WTC11 (cell line): Measurements from ENCODE around the gene ZFYVE28. TPM values are rescaled to one million over a fixed set of nuclear protein-coding genes. Genes with fewer than 3 reads are reported as not detected.

Experiments used
- ATAC-seq: fragments of 200-7000 bp; cut with Tn5 transposase; 2 replicates; pipeline ENCODE4 v1.10.0; 2021; ENCODE audit warnings: mild to moderate bottlenecking, moderate library complexity
- CTCF ChIA-PET: fragments of 300-600 bp; sonication (Branson Sonifier 250); formaldehyde crosslinking; loops from one replicate; lab custom pipeline; 2021; ENCODE audit warnings: antibody characterized with exemption; lab: Charles Lee
- POLR2A ChIA-PET: fragments of 350-600 bp; sonication (Branson Sonifier 250); formaldehyde crosslinking; loops from one replicate; lab custom pipeline; 2021; ENCODE audit warnings: antibody characterized with exemption; lab: Charles Lee
- DNase-seq: peaks from one replicate; pipeline ENCODE4 v3.0.0; 2021; ENCODE audit warnings: low spot score
- H3K27ac Mint-ChIP-seq: 2 replicates; pipeline ENCODE4 v1.8.0; 2021; ENCODE audit warnings: mixed read lengths
- H3K27me3 Mint-ChIP-seq: 2 replicates; pipeline ENCODE4 v1.8.0; 2021; ENCODE audit warnings: low read depth, mild to moderate bottlenecking, moderate library complexity, mixed read lengths
- H3K36me3 Mint-ChIP-seq: 2 replicates; pipeline ENCODE4 v1.8.0; 2021; ENCODE audit warnings: mixed read lengths
- H3K4me1 Mint-ChIP-seq: 2 replicates; pipeline ENCODE4 v1.8.0; 2022; ENCODE audit warnings: mixed read lengths
- H3K4me3 Mint-ChIP-seq: 2 replicates; pipeline ENCODE4 v1.8.0; 2021; ENCODE audit warnings: mild to moderate bottlenecking, moderate library complexity, mixed read lengths
- H3K9me3 Mint-ChIP-seq: 2 replicates; pipeline ENCODE4 v1.8.0; 2021; ENCODE audit warnings: mixed read lengths
- CREB1 ChIP-seq: sonication (generic); formaldehyde crosslinking; IDR thresholded peaks from 2 replicates; pipeline ENCODE4 v1.8.0; 2023; ENCODE audit warnings: mild to moderate bottlenecking, missing genetic modification reagents
- EMX1 ChIP-seq: fragments of 250-450 bp; sonication (Bioruptor Pico); IDR thresholded peaks from 2 replicates; pipeline ENCODE4 v1.8.0; 2021; ENCODE audit warnings: mild to moderate bottlenecking
- ESRRA ChIP-seq: sonication (generic); formaldehyde crosslinking; IDR thresholded peaks from 2 replicates; pipeline ENCODE4 v1.8.1; 2022; ENCODE audit warnings: mild to moderate bottlenecking, missing genetic modification reagents, borderline replicate concordance
- FOXK1 ChIP-seq: sonication (generic); formaldehyde crosslinking; IDR thresholded peaks from 2 replicates; pipeline ENCODE4 v1.8.0; 2022; ENCODE audit warnings: mild to moderate bottlenecking, moderate library complexity, missing genetic modification reagents
- MYBL2 ChIP-seq: sonication (generic); formaldehyde crosslinking; IDR thresholded peaks from 2 replicates; pipeline ENCODE4 v1.8.1; 2023; ENCODE audit warnings: mild to moderate bottlenecking, moderate library complexity, missing genetic modification reagents
- NFYB ChIP-seq: sonication (generic); formaldehyde crosslinking; conservative IDR thresholded peaks from 2 replicates; pipeline ENCODE4 v1.8.0; 2022; ENCODE audit warnings: low read depth, missing genetic modification reagents
- OVOL2 ChIP-seq: fragments of 250-450 bp; sonication (Bioruptor Pico); IDR thresholded peaks from 2 replicates; pipeline ENCODE4 v1.9.0; 2021; ENCODE audit warnings: mild to moderate bottlenecking, borderline replicate concordance
- RELA ChIP-seq: sonication (generic); formaldehyde crosslinking; IDR thresholded peaks from 2 replicates; pipeline ENCODE4 v1.8.1; 2022; ENCODE audit warnings: missing genetic modification reagents, mild to moderate bottlenecking, borderline replicate concordance
- SOX15 ChIP-seq: fragments of 250-450 bp; sonication (Bioruptor Pico); IDR thresholded peaks from 2 replicates; pipeline ENCODE4 v1.9.0; 2021; ENCODE audit warnings: mild to moderate bottlenecking
- TEAD4 ChIP-seq: sonication (generic); formaldehyde crosslinking; IDR thresholded peaks from 2 replicates; pipeline ENCODE4 v1.8.0; 2022; ENCODE audit warnings: mild to moderate bottlenecking, missing genetic modification reagents
- ZNF138 ChIP-seq: sonication (generic); formaldehyde crosslinking; conservative IDR thresholded peaks from 2 replicates; pipeline ENCODE4 v1.8.1; 2022; ENCODE audit warnings: mild to moderate bottlenecking, moderate library complexity, missing genetic modification reagents
- ZNF317 ChIP-seq: sonication (generic); formaldehyde crosslinking; IDR thresholded peaks from 2 replicates; pipeline ENCODE4 v1.8.1; 2023; ENCODE audit warnings: low read depth, mild to moderate bottlenecking, moderate library complexity, missing genetic modification reagents, borderline replicate concordance
- total RNA-seq: library from RNA; stranded (reverse); gene quantifications from 3 replicates; pipeline ENCODE4 v1.2.3, GENCODE V29; 2021
- TF ChIP-seq, protein P1 (sequence below): sonication (generic); formaldehyde crosslinking; IDR thresholded peaks from 2 replicates; pipeline ENCODE4 v1.8.0; 2022; ENCODE audit warnings: mild to moderate bottlenecking, missing genetic modification reagents
- TF ChIP-seq, protein P2 (sequence below): fragments of 250-450 bp; sonication (Bioruptor Pico); IDR thresholded peaks from 2 replicates; pipeline ENCODE4 v1.8.0; 2021; ENCODE audit warnings: mild to moderate bottlenecking
- TF ChIP-seq, protein P3 (sequence below): sonication (generic); formaldehyde crosslinking; IDR thresholded peaks from 2 replicates; pipeline ENCODE4 v1.8.0; 2023; ENCODE audit warnings: missing genetic modification reagents
- TF ChIP-seq, protein P4 (sequence below): sonication (generic); formaldehyde crosslinking; IDR thresholded peaks from 2 replicates; pipeline ENCODE4 v1.8.0; 2022; ENCODE audit warnings: mild to moderate bottlenecking, missing genetic modification reagents
- TF ChIP-seq, protein P5 (sequence below): fragments of 250-450 bp; sonication (Bioruptor Pico); IDR thresholded peaks from 2 replicates; pipeline ENCODE4 v1.9.0; 2021; ENCODE audit warnings: moderate library complexity, mild to moderate bottlenecking, inconsistent platforms, borderline replicate concordance
- TF ChIP-seq, protein P6 (sequence below): sonication (generic); formaldehyde crosslinking; conservative IDR thresholded peaks from 2 replicates; pipeline ENCODE4 v1.8.1; 2023; ENCODE audit warnings: mild to moderate bottlenecking, low read depth, missing genetic modification reagents, moderate library complexity
- TF ChIP-seq, protein P7 (sequence below): fragments of 250-450 bp; sonication (Bioruptor Pico); conservative IDR thresholded peaks from 2 replicates; pipeline ENCODE4 v1.9.0; 2021; ENCODE audit warnings: mild to moderate bottlenecking
- TF ChIP-seq, protein P8 (sequence below): sonication (generic); formaldehyde crosslinking; IDR thresholded peaks from 2 replicates; pipeline ENCODE4 v1.8.1; 2023; ENCODE audit warnings: mild to moderate bottlenecking, missing genetic modification reagents
- TF ChIP-seq, protein P9 (sequence below): sonication (generic); formaldehyde crosslinking; IDR thresholded peaks from 2 replicates; pipeline ENCODE4 v1.8.0; 2022; ENCODE audit warnings: mild to moderate bottlenecking, missing genetic modification reagents
- TF ChIP-seq, protein P10 (sequence below): sonication (generic); formaldehyde crosslinking; IDR thresholded peaks from 2 replicates; pipeline ENCODE4 v1.8.1; 2022; ENCODE audit warnings: mild to moderate bottlenecking, missing genetic modification reagents, moderate library complexity, borderline replicate concordance

The ZFYVE28 gene
- total RNA-seq, 1 experiment from 2014 or later, result 7.8 TPM

DNA sequence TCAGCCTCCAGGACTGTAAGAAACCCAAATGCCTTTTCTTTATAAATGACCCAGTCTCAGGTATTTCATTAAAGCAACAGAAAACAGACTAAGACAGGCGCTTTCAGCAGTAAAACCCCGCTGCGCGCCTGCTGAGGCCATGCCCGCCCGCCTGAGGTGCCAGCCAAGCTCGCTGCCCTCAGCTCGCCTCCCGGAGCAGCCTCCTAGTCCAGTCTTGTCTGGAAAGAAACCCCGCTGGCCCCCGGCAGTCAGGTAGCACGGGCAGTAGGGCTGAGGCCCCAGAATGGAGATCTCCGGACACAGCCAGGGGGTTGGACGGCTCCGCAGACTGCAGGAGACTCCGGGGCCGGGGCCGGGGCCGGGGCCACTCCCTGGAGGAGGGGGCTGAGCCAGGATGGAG, 31.7 kb downstream of the ZFYVE28 start (continued):
- TF ChIP-seq ZNF138, result no peak
- TF ChIP-seq, protein P1, sequence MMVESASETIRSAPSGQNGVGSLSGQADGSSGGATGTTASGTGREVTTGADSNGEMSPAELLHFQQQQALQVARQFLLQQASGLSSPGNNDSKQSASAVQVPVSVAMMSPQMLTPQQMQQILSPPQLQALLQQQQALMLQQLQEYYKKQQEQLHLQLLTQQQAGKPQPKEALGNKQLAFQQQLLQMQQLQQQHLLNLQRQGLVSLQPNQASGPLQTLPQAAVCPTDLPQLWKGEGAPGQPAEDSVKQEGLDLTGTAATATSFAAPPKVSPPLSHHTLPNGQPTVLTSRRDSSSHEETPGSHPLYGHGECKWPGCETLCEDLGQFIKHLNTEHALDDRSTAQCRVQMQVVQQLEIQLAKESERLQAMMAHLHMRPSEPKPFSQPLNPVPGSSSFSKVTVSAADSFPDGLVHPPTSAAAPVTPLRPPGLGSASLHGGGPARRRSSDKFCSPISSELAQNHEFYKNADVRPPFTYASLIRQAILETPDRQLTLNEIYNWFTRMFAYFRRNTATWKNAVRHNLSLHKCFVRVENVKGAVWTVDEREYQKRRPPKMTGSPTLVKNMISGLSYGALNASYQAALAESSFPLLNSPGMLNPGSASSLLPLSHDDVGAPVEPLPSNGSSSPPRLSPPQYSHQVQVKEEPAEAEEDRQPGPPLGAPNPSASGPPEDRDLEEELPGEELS, result no peak
- TF ChIP-seq, protein P2, sequence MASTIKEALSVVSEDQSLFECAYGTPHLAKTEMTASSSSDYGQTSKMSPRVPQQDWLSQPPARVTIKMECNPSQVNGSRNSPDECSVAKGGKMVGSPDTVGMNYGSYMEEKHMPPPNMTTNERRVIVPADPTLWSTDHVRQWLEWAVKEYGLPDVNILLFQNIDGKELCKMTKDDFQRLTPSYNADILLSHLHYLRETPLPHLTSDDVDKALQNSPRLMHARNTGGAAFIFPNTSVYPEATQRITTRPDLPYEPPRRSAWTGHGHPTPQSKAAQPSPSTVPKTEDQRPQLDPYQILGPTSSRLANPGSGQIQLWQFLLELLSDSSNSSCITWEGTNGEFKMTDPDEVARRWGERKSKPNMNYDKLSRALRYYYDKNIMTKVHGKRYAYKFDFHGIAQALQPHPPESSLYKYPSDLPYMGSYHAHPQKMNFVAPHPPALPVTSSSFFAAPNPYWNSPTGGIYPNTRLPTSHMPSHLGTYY (CRISPR knock-in tag), result no peak
- TF ChIP-seq CREB1, result no peak
- TF ChIP-seq, protein P3, sequence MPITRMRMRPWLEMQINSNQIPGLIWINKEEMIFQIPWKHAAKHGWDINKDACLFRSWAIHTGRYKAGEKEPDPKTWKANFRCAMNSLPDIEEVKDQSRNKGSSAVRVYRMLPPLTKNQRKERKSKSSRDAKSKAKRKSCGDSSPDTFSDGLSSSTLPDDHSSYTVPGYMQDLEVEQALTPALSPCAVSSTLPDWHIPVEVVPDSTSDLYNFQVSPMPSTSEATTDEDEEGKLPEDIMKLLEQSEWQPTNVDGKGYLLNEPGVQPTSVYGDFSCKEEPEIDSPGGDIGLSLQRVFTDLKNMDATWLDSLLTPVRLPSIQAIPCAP (CRISPR knock-in tag), result no peak
- TF ChIP-seq ZNF317, result no peak

DNA sequence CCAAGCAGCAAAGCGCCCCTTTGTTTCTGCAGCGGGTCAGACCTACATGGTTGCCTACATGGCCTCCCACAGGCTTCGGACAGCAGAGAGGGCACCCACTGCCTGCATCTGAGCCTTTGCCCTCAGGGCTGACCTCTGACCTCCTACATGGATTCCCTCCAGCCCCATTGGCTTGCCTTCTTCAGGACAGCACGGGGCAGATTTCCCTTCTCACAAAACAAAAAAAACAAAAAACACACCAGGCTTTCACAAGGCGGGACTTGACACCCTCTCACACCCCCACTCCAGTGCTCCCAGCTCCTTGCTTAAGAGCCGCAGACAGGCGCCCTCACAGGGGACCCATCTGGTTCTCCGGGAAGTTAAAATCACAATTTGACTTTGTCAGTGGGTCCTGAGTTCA, 32.9 kb downstream of the ZFYVE28 start:
- Mint-ChIP-seq H3K9me3 (peaks cover 7% of the 10 kb centered on the region), H3K4me3 (no peak overlapping the region), H3K27me3 (no peaks in the 10 kb centered on the region; the same call in 1 of the 2 replicates), H3K4me1 (peaks cover 17% of the 10 kb centered on the region), H3K36me3 (peaks cover 6% of the 10 kb centered on the region; the same call in 1 of the 2 replicates), H3K27ac (no peak overlapping the region)
- ChIA-PET CTCF (no interaction called here), POLR2A (no interaction called here)
- DNase-seq (no peak), ATAC-seq (no peak)
- TF ChIP-seq FOXK1 (CRISPR knock-in tag) (no peak), OVOL2 (CRISPR knock-in tag) (no peak), SOX15 (no peak), ZNF317 (no peak), RELA (no peak), NFYB (no peak), MYBL2 (CRISPR knock-in tag) (no peak), TEAD4 (CRISPR knock-in tag) (no peak), ESRRA (no peak), EMX1 (CRISPR knock-in tag) (no peak)
- TF ChIP-seq, protein P4, sequence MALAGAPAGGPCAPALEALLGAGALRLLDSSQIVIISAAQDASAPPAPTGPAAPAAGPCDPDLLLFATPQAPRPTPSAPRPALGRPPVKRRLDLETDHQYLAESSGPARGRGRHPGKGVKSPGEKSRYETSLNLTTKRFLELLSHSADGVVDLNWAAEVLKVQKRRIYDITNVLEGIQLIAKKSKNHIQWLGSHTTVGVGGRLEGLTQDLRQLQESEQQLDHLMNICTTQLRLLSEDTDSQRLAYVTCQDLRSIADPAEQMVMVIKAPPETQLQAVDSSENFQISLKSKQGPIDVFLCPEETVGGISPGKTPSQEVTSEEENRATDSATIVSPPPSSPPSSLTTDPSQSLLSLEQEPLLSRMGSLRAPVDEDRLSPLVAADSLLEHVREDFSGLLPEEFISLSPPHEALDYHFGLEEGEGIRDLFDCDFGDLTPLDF (CRISPR knock-in tag), result no peak
- TF ChIP-seq, protein P5, sequence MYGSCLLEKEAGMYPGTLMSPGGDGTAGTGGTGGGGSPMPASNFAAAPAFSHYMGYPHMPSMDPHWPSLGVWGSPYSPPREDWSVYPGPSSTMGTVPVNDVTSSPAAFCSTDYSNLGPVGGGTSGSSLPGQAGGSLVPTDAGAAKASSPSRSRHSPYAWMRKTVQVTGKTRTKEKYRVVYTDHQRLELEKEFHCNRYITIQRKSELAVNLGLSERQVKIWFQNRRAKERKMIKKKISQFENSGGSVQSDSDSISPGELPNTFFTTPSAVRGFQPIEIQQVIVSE, result no peak
- TF ChIP-seq, protein P6, sequence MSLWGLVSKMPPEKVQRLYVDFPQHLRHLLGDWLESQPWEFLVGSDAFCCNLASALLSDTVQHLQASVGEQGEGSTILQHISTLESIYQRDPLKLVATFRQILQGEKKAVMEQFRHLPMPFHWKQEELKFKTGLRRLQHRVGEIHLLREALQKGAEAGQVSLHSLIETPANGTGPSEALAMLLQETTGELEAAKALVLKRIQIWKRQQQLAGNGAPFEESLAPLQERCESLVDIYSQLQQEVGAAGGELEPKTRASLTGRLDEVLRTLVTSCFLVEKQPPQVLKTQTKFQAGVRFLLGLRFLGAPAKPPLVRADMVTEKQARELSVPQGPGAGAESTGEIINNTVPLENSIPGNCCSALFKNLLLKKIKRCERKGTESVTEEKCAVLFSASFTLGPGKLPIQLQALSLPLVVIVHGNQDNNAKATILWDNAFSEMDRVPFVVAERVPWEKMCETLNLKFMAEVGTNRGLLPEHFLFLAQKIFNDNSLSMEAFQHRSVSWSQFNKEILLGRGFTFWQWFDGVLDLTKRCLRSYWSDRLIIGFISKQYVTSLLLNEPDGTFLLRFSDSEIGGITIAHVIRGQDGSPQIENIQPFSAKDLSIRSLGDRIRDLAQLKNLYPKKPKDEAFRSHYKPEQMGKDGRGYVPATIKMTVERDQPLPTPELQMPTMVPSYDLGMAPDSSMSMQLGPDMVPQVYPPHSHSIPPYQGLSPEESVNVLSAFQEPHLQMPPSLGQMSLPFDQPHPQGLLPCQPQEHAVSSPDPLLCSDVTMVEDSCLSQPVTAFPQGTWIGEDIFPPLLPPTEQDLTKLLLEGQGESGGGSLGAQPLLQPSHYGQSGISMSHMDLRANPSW (CRISPR knock-in tag), result no peak
- TF ChIP-seq, protein P7, sequence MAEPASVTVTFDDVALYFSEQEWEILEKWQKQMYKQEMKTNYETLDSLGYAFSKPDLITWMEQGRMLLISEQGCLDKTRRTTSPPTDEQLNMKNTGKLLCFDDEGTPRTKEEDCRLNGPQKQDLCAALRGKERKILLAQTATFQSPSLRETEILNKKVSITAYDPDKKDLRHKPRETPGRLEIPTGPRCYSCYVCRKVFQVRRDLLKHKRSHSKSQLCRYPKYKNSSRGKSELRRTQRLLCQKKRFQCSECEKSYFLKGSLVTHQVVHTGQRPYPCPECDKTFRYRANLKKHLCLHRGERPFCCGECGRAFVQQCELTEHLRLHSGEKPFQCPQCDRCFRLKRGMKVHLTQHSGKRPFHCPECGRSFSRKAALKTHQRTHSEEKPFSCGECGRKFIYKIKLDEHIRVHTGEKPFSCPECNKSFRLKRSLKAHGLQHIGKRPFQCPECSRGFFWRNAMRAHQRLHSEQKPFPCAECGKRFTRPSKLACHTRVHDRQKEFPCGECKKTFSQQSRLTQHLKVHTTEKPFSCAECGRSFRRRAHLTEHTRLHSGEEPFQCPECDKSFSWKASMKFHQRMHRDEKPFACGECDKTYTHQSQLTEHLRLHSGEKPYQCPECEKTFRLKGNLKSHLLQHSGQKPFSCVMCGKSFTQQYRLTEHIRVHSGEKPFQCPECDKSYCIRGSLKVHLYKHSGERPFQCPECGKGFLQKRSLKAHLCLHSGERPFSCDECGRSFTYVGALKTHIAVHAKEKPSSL (CRISPR knock-in tag), result no peak
- TF ChIP-seq, protein P8, sequence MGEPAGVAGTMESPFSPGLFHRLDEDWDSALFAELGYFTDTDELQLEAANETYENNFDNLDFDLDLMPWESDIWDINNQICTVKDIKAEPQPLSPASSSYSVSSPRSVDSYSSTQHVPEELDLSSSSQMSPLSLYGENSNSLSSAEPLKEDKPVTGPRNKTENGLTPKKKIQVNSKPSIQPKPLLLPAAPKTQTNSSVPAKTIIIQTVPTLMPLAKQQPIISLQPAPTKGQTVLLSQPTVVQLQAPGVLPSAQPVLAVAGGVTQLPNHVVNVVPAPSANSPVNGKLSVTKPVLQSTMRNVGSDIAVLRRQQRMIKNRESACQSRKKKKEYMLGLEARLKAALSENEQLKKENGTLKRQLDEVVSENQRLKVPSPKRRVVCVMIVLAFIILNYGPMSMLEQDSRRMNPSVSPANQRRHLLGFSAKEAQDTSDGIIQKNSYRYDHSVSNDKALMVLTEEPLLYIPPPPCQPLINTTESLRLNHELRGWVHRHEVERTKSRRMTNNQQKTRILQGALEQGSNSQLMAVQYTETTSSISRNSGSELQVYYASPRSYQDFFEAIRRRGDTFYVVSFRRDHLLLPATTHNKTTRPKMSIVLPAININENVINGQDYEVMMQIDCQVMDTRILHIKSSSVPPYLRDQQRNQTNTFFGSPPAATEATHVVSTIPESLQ, result no peak
- TF ChIP-seq, protein P9, sequence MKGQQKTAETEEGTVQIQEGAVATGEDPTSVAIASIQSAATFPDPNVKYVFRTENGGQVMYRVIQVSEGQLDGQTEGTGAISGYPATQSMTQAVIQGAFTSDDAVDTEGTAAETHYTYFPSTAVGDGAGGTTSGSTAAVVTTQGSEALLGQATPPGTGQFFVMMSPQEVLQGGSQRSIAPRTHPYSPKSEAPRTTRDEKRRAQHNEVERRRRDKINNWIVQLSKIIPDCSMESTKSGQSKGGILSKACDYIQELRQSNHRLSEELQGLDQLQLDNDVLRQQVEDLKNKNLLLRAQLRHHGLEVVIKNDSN (CRISPR knock-in tag), result no peak
- TF ChIP-seq, protein P10, sequence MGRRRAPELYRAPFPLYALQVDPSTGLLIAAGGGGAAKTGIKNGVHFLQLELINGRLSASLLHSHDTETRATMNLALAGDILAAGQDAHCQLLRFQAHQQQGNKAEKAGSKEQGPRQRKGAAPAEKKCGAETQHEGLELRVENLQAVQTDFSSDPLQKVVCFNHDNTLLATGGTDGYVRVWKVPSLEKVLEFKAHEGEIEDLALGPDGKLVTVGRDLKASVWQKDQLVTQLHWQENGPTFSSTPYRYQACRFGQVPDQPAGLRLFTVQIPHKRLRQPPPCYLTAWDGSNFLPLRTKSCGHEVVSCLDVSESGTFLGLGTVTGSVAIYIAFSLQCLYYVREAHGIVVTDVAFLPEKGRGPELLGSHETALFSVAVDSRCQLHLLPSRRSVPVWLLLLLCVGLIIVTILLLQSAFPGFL (CRISPR knock-in tag), result no peak
